ENCODE measurements around the gene MICAL2.

GRCh38 chr11:12281571-12282478, 171.4 kb downstream of the MICAL2 start:
- TF ChIP-seq TAF1 (IDR thresholded peaks at IDR 0.05; ENCODE audit: borderline replicate concordance, insufficient read depth, low read length) (no peak), POLR2AphosphoS5 (IDR thresholded peaks at IDR 0.05; ENCODE audit: low read depth, low read length) (no peak)

Data from PFSK-1 (cell line).